Measurements from ENCODE around the gene UTS2B. TPM values are rescaled to one million over a fixed set of nuclear protein-coding genes. Genes with fewer than 3 reads are reported as not detected.

Gene UTS2B
- total RNA-seq, 6 experiments from 2014 or later: 0.73 to 1.8 (median 1.0) TPM

DNA sequence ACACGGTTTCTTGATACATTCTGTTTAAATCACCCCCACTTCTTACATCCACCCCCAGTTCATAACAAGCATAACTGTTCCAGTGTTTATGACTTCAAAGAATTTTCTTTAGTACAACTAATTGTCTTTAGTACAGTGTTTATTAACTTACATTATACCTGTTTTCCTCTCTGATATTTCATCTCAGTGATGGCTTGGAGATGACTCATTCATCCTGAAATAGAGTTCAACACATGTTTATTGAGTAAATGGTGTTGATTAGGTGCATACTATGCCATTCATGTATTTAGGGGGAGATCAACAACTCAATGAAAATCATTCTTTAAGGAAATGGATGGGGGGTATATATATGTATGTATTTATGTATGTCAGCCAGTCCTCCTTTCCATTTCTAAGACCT is 21.7 kb upstream of the UTS2B start:
- DNase-seq: no peak
- Mint-ChIP-seq H3K27me3 (ENCODE audit: insufficient read depth) (no peaks in the 10 kb centered on the region; the same call in 1 of the 2 replicates), H3K27ac (no peak overlapping the region), H3K4me3 (no peak overlapping the region), H3K36me3 (ENCODE audit: low read depth) (peaks cover 4% of the 10 kb centered on the region; the same call in 1 of the 2 replicates), H3K9me3 (no peaks in the 10 kb centered on the region), H3K4me1 (ENCODE audit: low read depth) (peaks cover 19% of the 10 kb centered on the region)
- TF ChIP-seq, protein P1, sequence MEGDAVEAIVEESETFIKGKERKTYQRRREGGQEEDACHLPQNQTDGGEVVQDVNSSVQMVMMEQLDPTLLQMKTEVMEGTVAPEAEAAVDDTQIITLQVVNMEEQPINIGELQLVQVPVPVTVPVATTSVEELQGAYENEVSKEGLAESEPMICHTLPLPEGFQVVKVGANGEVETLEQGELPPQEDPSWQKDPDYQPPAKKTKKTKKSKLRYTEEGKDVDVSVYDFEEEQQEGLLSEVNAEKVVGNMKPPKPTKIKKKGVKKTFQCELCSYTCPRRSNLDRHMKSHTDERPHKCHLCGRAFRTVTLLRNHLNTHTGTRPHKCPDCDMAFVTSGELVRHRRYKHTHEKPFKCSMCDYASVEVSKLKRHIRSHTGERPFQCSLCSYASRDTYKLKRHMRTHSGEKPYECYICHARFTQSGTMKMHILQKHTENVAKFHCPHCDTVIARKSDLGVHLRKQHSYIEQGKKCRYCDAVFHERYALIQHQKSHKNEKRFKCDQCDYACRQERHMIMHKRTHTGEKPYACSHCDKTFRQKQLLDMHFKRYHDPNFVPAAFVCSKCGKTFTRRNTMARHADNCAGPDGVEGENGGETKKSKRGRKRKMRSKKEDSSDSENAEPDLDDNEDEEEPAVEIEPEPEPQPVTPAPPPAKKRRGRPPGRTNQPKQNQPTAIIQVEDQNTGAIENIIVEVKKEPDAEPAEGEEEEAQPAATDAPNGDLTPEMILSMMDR (IDR thresholded peaks at IDR 0.05): no peak

DNA sequence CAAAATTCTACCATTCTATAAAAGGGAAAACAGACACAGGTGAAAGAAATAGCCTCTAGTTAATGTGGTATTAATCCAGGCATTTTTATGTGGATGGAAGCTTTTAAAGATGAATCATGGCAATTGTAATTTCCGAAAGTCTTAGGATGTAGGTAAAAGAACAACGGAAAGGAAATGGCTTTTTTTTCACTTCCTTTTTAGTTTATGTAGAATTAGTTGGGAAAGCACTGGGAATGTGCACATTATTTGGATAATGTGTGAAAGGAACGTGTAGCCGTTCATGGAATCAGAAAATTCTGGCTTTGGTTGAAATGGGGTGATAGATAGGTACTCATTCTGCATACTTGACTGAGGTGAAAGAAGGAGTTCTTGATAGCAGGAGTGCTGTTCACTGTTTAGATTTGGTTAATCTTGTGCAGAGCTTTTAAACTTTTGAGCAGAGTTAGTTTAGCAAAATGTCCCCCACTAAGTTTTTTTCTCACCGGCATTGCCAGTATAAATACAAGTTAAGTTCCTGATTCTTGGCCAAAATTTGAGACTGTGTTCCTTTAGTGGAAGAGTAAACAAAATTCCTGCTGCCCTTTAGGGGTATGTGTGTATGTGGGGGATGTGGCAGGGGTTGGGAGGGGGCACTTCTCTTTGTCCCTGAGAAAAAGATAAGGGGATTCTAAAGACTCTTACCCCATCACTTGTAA is 20.2 kb upstream of the UTS2B start:
- Mint-ChIP-seq H3K27me3 (ENCODE audit: insufficient read depth) (no peaks in the 10 kb centered on the region; the same call in 1 of the 2 replicates), H3K36me3 (ENCODE audit: low read depth) (peaks cover 4% of the 10 kb centered on the region; the same call in 1 of the 2 replicates), H3K27ac (peak overlapping the region; percentile 93), H3K9me3 (no peaks in the 10 kb centered on the region), H3K4me1 (ENCODE audit: low read depth) (peaks cover 4% of the 10 kb centered on the region), H3K4me3 (peak overlapping the region; percentile 83)
- TF ChIP-seq, protein P1 (IDR thresholded peaks at IDR 0.05): no peak
- peak; percentile 16 for DNase-seq

DNA sequence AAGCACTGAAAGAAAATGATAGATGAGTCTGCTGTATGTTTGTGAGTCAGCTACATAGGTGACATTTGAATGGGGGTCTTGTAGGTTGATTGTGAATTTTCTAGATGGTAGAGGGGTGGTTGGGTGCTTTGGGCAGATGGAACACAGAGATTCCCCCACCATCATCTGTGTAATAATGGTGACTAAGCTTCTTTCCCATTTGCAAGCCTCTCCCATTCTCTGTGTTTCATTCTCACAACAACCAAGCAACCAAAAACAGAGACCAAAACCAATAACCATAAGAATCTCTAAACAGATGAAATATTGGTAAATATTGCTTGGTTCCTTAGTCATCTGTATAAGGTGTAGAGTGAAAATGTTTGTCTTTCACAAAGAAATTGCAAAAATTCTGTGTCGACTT is 17.8 kb upstream of the UTS2B start:
- Mint-ChIP-seq H3K27me3 (ENCODE audit: insufficient read depth) (no peaks in the 10 kb centered on the region; the same call in 1 of the 2 replicates), H3K4me1 (ENCODE audit: low read depth) (peaks cover 13% of the 10 kb centered on the region), H3K36me3 (ENCODE audit: low read depth) (peaks cover 11% of the 10 kb centered on the region), H3K27ac (peak overlapping the region; percentile 75), H3K4me3 (no peak overlapping the region), H3K9me3 (no peaks in the 10 kb centered on the region)
- no peak for DNase-seq
- TF ChIP-seq, protein P1 (IDR thresholded peaks at IDR 0.05): no peak

DNA sequence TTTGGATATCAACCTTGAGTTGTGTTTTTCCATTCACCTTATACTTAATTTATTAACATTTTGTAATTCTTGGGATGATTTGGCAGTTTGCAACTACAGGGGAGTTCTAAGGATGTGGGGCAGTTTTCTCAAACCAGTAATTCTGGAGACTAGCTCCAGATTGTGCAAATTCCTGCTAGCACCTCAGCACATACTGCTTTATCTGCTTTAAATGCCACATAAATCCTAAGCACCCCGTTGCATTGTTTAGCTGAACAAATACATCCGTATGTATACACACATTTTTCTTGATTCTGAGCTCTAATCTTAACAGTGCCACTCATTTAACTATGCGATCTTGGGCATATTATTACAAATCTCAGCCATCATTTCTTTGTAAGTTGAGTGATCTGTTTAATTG is 16.9 kb upstream of the UTS2B start:
- TF ChIP-seq, protein P1 (IDR thresholded peaks at IDR 0.05): no peak
- no peaks in the 10 kb centered on the region for H3K9me3 Mint-ChIP-seq
- H3K4me1 Mint-ChIP-seq (ENCODE audit: low read depth): peaks cover 21% of the 10 kb centered on the region
- H3K27ac Mint-ChIP-seq: no peak overlapping the region
- H3K36me3 Mint-ChIP-seq (ENCODE audit: low read depth): peaks cover 11% of the 10 kb centered on the region
- H3K4me3 Mint-ChIP-seq: no peak overlapping the region
- H3K27me3 Mint-ChIP-seq (ENCODE audit: insufficient read depth): no peaks in the 10 kb centered on the region; the same call in 1 of the 2 replicates
- no peak for DNase-seq

DNA sequence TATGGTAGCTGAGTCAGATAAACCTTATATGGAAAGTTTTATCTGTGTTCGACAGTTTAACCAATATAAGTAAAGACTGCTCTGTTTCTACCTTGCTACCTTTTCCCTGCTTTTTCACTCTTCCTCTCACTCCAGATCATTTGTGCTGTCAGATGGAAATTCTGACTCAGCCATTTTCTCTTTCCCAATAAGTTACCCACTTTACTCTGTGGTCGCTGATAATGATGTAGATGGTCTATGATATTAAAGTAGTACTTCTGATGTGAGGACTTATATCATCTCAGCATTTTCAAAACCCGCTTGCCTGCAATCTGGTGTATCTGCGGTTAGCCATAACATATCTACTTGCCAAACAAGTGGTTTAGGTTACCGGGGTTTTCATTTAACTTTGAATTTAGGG is 15.0 kb upstream of the UTS2B start:
- DNase-seq: no peak
- H3K4me1 Mint-ChIP-seq (ENCODE audit: low read depth): peaks cover 40% of the 10 kb centered on the region
- H3K36me3 Mint-ChIP-seq (ENCODE audit: low read depth): peaks cover 25% of the 10 kb centered on the region
- H3K27me3 Mint-ChIP-seq (ENCODE audit: insufficient read depth): no peaks in the 10 kb centered on the region
- H3K4me3 Mint-ChIP-seq: no peak overlapping the region
- H3K9me3 Mint-ChIP-seq: no peaks in the 10 kb centered on the region
- peak overlapping the region; percentile 5; the same call in 1 of the 2 replicates for H3K27ac Mint-ChIP-seq
- TF ChIP-seq, protein P1 (IDR thresholded peaks at IDR 0.05): no peak

Measured in HFFc6 (cell line).